ENCODE data around the gene PAGR1. TPM values are rescaled to one million over a fixed set of nuclear protein-coding genes. Genes with fewer than 3 reads are reported as not detected.

PAGR1 gene
- total and polyA plus RNA-seq, 2 of the 13 experiments (the other 11 are each of a cell fraction or from before 2014, with no cell fraction given) = 9.8 to 66.4 TPM

GRCh38 chr16:29805232-29806098, 10.5 kb upstream of the PAGR1 start (continued):
- TF ChIP-seq ZNF710 (CRISPR knock-in tag; IDR thresholded peaks at IDR 0.05; ENCODE audit: borderline replicate concordance) (peak; percentile 62; the same call in 1 of the 2 replicates), KMT2B (CRISPR knock-in tag; IDR thresholded peaks at IDR 0.05) (peak; percentile 95), ZNF136 (CRISPR knock-in tag; IDR thresholded peaks at IDR 0.05; ENCODE audit: low read depth) (peak; percentile 88), ADNP (CRISPR knock-in tag; IDR thresholded peaks at IDR 0.05) (no peak), ZNF619 (CRISPR knock-in tag; IDR thresholded peaks at IDR 0.05) (peak; percentile 95), ZNF234 (CRISPR knock-in tag; conservative IDR thresholded peaks at IDR 0.05) (0 out of 2 replicates have a peak, but pooled peaks have one; percentile 77), CBX5 (CRISPR knock-in tag; IDR thresholded peaks at IDR 0.05; ENCODE audit: borderline replicate concordance) (peak; percentile 94; the same call in 1 of the 2 replicates), CC2D1A (CRISPR knock-in tag; IDR thresholded peaks at IDR 0.05) (no peak), HDAC1 (CRISPR knock-in tag; IDR thresholded peaks at IDR 0.05) (peak; percentile 97), AKAP8 (CRISPR knock-in tag; IDR thresholded peaks at IDR 0.05) (peak; percentile 100), IKZF1 (IDR thresholded peaks at IDR 0.05) (no peak), CSRNP2 (CRISPR knock-in tag; conservative IDR thresholded peaks at IDR 0.05; ENCODE audit: low read depth) (no peak), ZMAT3 (CRISPR knock-in tag; conservative IDR thresholded peaks at IDR 0.05) (peak; percentile 83), RBM22 (optimal IDR thresholded peaks at IDR 0.05; ENCODE audit: low read length) (peak; percentile 90), FOXA3 (CRISPR knock-in tag; IDR thresholded peaks at IDR 0.05) (peak; percentile 94), BCLAF1 (IDR thresholded peaks at IDR 0.05) (no peak), ZNF800 (CRISPR knock-in tag; IDR thresholded peaks at IDR 0.05) (peak; percentile 85), ZNF383 (CRISPR knock-in tag; IDR thresholded peaks at IDR 0.05; ENCODE audit: borderline replicate concordance) (no peak; the same call in 1 of the 2 replicates), ZNF451 (CRISPR knock-in tag; IDR thresholded peaks at IDR 0.05) (peak; percentile 98), SNAPC2 (CRISPR knock-in tag; IDR thresholded peaks at IDR 0.05) (peak; percentile 98)

Measured in HepG2 (cell line).